H1 (cell line): ENCODE measurements around the gene YTHDC2. TPM values are rescaled to one million over a fixed set of nuclear protein-coding genes. Genes with fewer than 3 reads are reported as not detected.

Source experiments
- CTCF ChIA-PET: fragments of 300-600 bp; sonication (Branson Sonifier 250); formaldehyde crosslinking; loops from one replicate; lab custom pipeline; 2021; ENCODE audit not compliant: partially characterized antibody; lab: Charles Lee
- POLR2A ChIA-PET: fragments of 300-600 bp; sonication (Branson Sonifier 250); formaldehyde crosslinking; loops from one replicate; lab custom pipeline; 2021; ENCODE audit warnings: inconsistent platforms; ENCODE audit not compliant: partially characterized antibody; lab: Charles Lee
- DNase-seq, 2 experiments: peaks; one replicate each; pipeline versions ENCODE4 v3.0.0 to v3.0.0-alpha.2; 2010 to 2022; ENCODE audit warnings: low spot score in 2 of 2, low read depth in 1 of 2, mixed read lengths in 1 of 2
- FAIRE-seq: peaks from 2 replicates; lab custom pipeline; 2011; peaks lifted over from hg19 to GRCh38; lab: Jason Lieb, UNC
- H2AFZ ChIP-seq: 2 replicates; pipeline ENCODE4 v1.8.1; 2012; ENCODE audit warnings: low read length, inconsistent platforms
- H2AK5ac ChIP-seq: 2 replicates; pipeline ENCODE4 v1.6.1; 2013; ENCODE audit warnings: low read depth, low read length
- H2BK120ac ChIP-seq: replicated peaks from 2 replicates; pipeline ENCODE3; 2013; ENCODE audit warnings: low read depth, low read length, inconsistent platforms
- H2BK12ac ChIP-seq: 2 replicates; pipeline ENCODE4 v1.6.1; 2013; ENCODE audit warnings: low read depth, low read length
- H2BK15ac ChIP-seq: 2 replicates; pipeline ENCODE4 v1.6.1; 2013; ENCODE audit warnings: low read length
- H2BK20ac ChIP-seq: 2 replicates; pipeline ENCODE4 v1.6.1; 2013; ENCODE audit warnings: low read length
- H2BK5ac ChIP-seq: 2 replicates; pipeline ENCODE4 v1.6.1; 2013; ENCODE audit warnings: low read depth, low read length
- H3K14ac ChIP-seq: 2 replicates; pipeline ENCODE4 v1.6.1; 2013; ENCODE audit warnings: inconsistent platforms; ENCODE audit not compliant: insufficient read length
- H3K18ac ChIP-seq: 2 replicates; pipeline ENCODE4 v1.6.1; 2013; ENCODE audit warnings: low read length; ENCODE audit errors: extremely low read depth
- H3K23ac ChIP-seq: 2 replicates; pipeline ENCODE4 v1.6.1; 2013; ENCODE audit warnings: inconsistent platforms; ENCODE audit not compliant: insufficient read length
- H3K23me2 ChIP-seq: 2 replicates; pipeline ENCODE4 v1.6.1; 2013; ENCODE audit warnings: low read depth, low read length
- H3K27ac ChIP-seq: 2 replicates; pipeline ENCODE4 v1.6.1; 2011; ENCODE audit warnings: low read depth, low read length, inconsistent platforms
- H3K27me3 ChIP-seq, 4 experiments: replicated peaks in 1 of 4; 1 replicate in 1 of 4; 2 replicates in 3 of 4; pipeline versions ENCODE4 v1.6.1 to v1.8.1; 2011 to 2013; ENCODE audit warnings: low read length in 3 of 4, mild to moderate bottlenecking in 3 of 4, inconsistent platforms in 2 of 4, mixed read lengths in 2 of 4, moderate library complexity in 1 of 4; ENCODE audit not compliant: control insufficient read depth in 3 of 4, insufficient read depth in 3 of 4; ENCODE audit errors: extremely low read depth in 1 of 4
- H3K36me3 ChIP-seq, 4 experiments: 2 replicates each; pipeline versions ENCODE4 v1.6.1 to v1.8.1; 2011 to 2013; ENCODE audit warnings: mild to moderate bottlenecking in 4 of 4, low read length in 3 of 4, moderate library complexity in 2 of 4, control low read depth in 1 of 4, inconsistent platforms in 1 of 4; ENCODE audit not compliant: insufficient read depth in 4 of 4, control insufficient read depth in 2 of 4
- H3K4ac ChIP-seq: replicated peaks from 2 replicates; pipeline ENCODE3; 2013; ENCODE audit warnings: low read length, low read depth, mixed read lengths, inconsistent platforms; ENCODE audit not compliant: insufficient read length
- H3K4me1 ChIP-seq, 4 experiments: replicated peaks in 1 of 4; 1 replicate in 1 of 4; 2 replicates in 3 of 4; pipeline versions ENCODE4 v1.6.1 to v1.8.1; 2011 to 2013; ENCODE audit warnings: low read length in 3 of 4, inconsistent platforms in 2 of 4, mixed read lengths in 1 of 4; ENCODE audit not compliant: insufficient read depth in 4 of 4, control insufficient read depth in 3 of 4
- H3K4me2 ChIP-seq, 2 experiments: 2 replicates each; pipeline versions ENCODE4 v1.6.1 to v1.8.1; 2011 to 2013; ENCODE audit warnings: low read depth in 2 of 2, low read length in 2 of 2, control low read depth in 1 of 2, inconsistent platforms in 1 of 2, mild to moderate bottlenecking in 1 of 2; ENCODE audit not compliant: insufficient read depth in 1 of 2
- H3K4me3 ChIP-seq, 4 experiments: fragments of 200-600, 300-600 bp in 1 of 4; sonication (generic), shearing (Covaris generic), sonication (Bioruptor Twin) in 1 of 4; 2 replicates each; pipeline versions ENCODE4 v1.5.1 to v1.8.1; 2011 to 2016; ENCODE audit warnings: low read length in 4 of 4, low read depth in 3 of 4, control low read depth in 2 of 4, inconsistent platforms in 2 of 4, mild to moderate bottlenecking in 2 of 4, mixed read lengths in 1 of 4, moderate library complexity in 1 of 4; ENCODE audit not compliant: insufficient read depth in 2 of 4; ENCODE audit errors: extremely low read depth in 1 of 4
- H3K56ac ChIP-seq: replicated peaks from 2 replicates; pipeline ENCODE3; 2013; ENCODE audit warnings: low read depth, mild to moderate bottlenecking, mixed read lengths, low read length, inconsistent platforms; ENCODE audit not compliant: insufficient read length
- H3K79me1 ChIP-seq: 2 replicates; pipeline ENCODE4 v1.6.1; 2013; ENCODE audit warnings: low read depth, low read length, control low read depth
- H3K79me2 ChIP-seq, 2 experiments: 2 replicates each; pipeline versions ENCODE4 v1.6.1 to v1.8.1; 2012 to 2013; ENCODE audit warnings: low read length in 2 of 2, mild to moderate bottlenecking in 2 of 2, inconsistent platforms in 1 of 2; ENCODE audit not compliant: insufficient read depth in 2 of 2, control insufficient read depth in 1 of 2
- H3K9ac ChIP-seq, 4 experiments: replicated peaks in 1 of 4; 1 replicate in 1 of 4; 2 replicates in 3 of 4; pipeline versions ENCODE4 v1.6.1 to v1.8.1; 2011 to 2013; ENCODE audit warnings: low read depth in 3 of 4, low read length in 3 of 4, control low read depth in 2 of 4, mild to moderate bottlenecking in 2 of 4, moderate library complexity in 2 of 4, inconsistent platforms in 1 of 4; ENCODE audit errors: extremely low read depth in 1 of 4
- H3K9me3 ChIP-seq, 2 experiments: 2 replicates each; pipeline versions ENCODE4 v1.6.1 to v1.8.1; 2012 to 2013; ENCODE audit warnings: mild to moderate bottlenecking in 2 of 2, moderate library complexity in 2 of 2, control low read depth in 1 of 2, inconsistent platforms in 1 of 2, low read depth in 1 of 2, low read length in 1 of 2, mixed read lengths in 1 of 2; ENCODE audit not compliant: insufficient read depth in 2 of 2
- H4K20me1 ChIP-seq, 2 experiments: replicated peaks in 1 of 2; 2 replicates each; pipeline versions ENCODE3 to v1.8.1; 2011 to 2013; ENCODE audit warnings: inconsistent platforms in 2 of 2, low read length in 2 of 2, mild to moderate bottlenecking in 1 of 2; ENCODE audit not compliant: insufficient read depth in 2 of 2, control insufficient read depth in 1 of 2
- H4K5ac ChIP-seq: 2 replicates; pipeline ENCODE4 v1.6.1; 2013; ENCODE audit warnings: low read length, low read depth, mixed read lengths, inconsistent platforms; ENCODE audit not compliant: insufficient read length
- H4K8ac ChIP-seq: 2 replicates; pipeline ENCODE4 v1.8.0; 2013; ENCODE audit warnings: mild to moderate bottlenecking, moderate library complexity, low read length, inconsistent platforms; ENCODE audit not compliant: insufficient read depth; ENCODE audit errors: extremely low read depth
- H4K91ac ChIP-seq: replicated peaks from 2 replicates; pipeline ENCODE3; 2013; ENCODE audit warnings: low read length, mixed read lengths, inconsistent platforms; ENCODE audit not compliant: insufficient read length
- EZH2 ChIP-seq: fragments of 200-600 bp; sonication (generic); IDR thresholded peaks from 2 replicates; pipeline ENCODE4 v1.7.1; 2012; ENCODE audit warnings: low read depth, mild to moderate bottlenecking, moderate library complexity, low read length, inconsistent platforms; ENCODE audit not compliant: severe bottlenecking
- GABPA ChIP-seq: IDR thresholded peaks from 2 replicates; pipeline ENCODE4 v1.6.1; 2011; ENCODE audit warnings: mild to moderate bottlenecking, low read length, moderate library complexity, borderline replicate concordance; ENCODE audit not compliant: insufficient read depth
- GTF2F1 ChIP-seq: IDR thresholded peaks from 2 replicates; pipeline ENCODE4 v1.6.1; 2012; ENCODE audit warnings: low read depth, low read length, improper control_type of control experiment, borderline replicate concordance
- KDM4A ChIP-seq: IDR thresholded peaks from one replicate; pipeline ENCODE4 v1.7.1; 2012; ENCODE audit warnings: low read depth, mild to moderate bottlenecking, moderate library complexity, low read length, inconsistent platforms; ENCODE audit not compliant: severe bottlenecking
- PHF8 ChIP-seq: fragments of 200-600 bp; sonication (generic); conservative IDR thresholded peaks from 2 replicates; pipeline ENCODE4 v1.7.1; 2012; ENCODE audit warnings: low read depth, mild to moderate bottlenecking, inconsistent platforms, low read length, moderate library complexity
- RFX5 ChIP-seq: IDR thresholded peaks from 2 replicates; pipeline ENCODE4 v1.6.1; 2011; ENCODE audit warnings: low read depth, low read length, improper control_type of control experiment, borderline replicate concordance
- SAP30 ChIP-seq: fragments of 300-600 bp; sonication (generic); IDR thresholded peaks from 2 replicates; pipeline ENCODE4 v1.7.1; 2012; ENCODE audit warnings: low read length, moderate library complexity, mild to moderate bottlenecking, inconsistent platforms; ENCODE audit not compliant: insufficient read depth, insufficient replicate concordance
- SIN3A ChIP-seq, 2 experiments: IDR thresholded peaks in 1 of 2; conservative IDR thresholded peaks in 1 of 2; 2 replicates each; pipeline ENCODE4 v1.6.1; 2011 to 2012; ENCODE audit warnings: low read length in 2 of 2, improper control_type of control experiment in 1 of 2, low read depth in 1 of 2, mild to moderate bottlenecking in 1 of 2
- SIRT6 ChIP-seq: IDR thresholded peaks from one replicate; pipeline ENCODE4 v1.7.1; 2012; ENCODE audit warnings: low read length, inconsistent platforms
- TCF12 ChIP-seq: IDR thresholded peaks from 2 replicates; pipeline ENCODE4 v1.6.1; 2011; ENCODE audit warnings: low read depth, mild to moderate bottlenecking, low read length
- ZNF274 ChIP-seq: IDR thresholded peaks from 2 replicates; pipeline ENCODE4 v1.7.0; 2012; ENCODE audit warnings: low read length, borderline replicate concordance; ENCODE audit errors: extremely low read depth
- WGBS, 2 experiments: shearing (Covaris generic) in 1 of 2; methylation state at CpG; one replicate each; pipeline versions ENCODE4 v1.1.6 to v1.1.7; 2013 to 2015; ENCODE audit warnings: low lambda C conversion rate in 2 of 2, mixed read lengths in 2 of 2, inconsistent platforms in 1 of 2, low coverage in 1 of 2, missing lambda C conversion rate in 1 of 2; ENCODE audit not compliant: insufficient replicate concordance in 2 of 2, insufficient coverage in 1 of 2, insufficient read length in 1 of 2; ENCODE audit errors: extremely low coverage in 1 of 2, missing lambda C conversion rate in 1 of 2; 5-methylcytosine and 5-hydroxymethylcytosine counted together
- polyA plus RNA-seq, 7 experiments: library from polyadenylated mRNA; depleted of rRNA in 3 of 7; stranded (reverse) in 5 of 7; unstranded in 2 of 7; fragments of >200 nt in 5 of 7; fragments of 200-250 nt in 2 of 7; gene quantifications; 1 replicate in 5 of 7; 2 replicates in 1 of 7; 4 replicates in 1 of 7; pipeline versions ENCODE4 v1.2.1 to v1.2.3, GENCODE V29; 2011 to 2013; ENCODE audit warnings: missing spikeins in 2 of 7, mixed read lengths in 2 of 7
- total RNA-seq: library from RNA; stranded (reverse); fragmentation: NEBNext Ultra II Directional; extraction: Animal tissue kit (Norgen Biotek cat#: 25700); gene quantifications from 2 replicates; pipeline ENCODE4 v1.2.1, GENCODE V29; 2021
- TF ChIP-seq, protein P1 (sequence below): IDR thresholded peaks from 2 replicates; pipeline ENCODE4 v1.6.1; 2011; ENCODE audit warnings: low read depth, mild to moderate bottlenecking, low read length; ENCODE audit not compliant: insufficient read depth

The YTHDC2 gene
- total and polyA plus RNA-seq, 2 of the 8 experiments (the other 6 are each of a cell fraction or from before 2014, with no cell fraction given) = 4.3 to 20.1 TPM

DNA sequence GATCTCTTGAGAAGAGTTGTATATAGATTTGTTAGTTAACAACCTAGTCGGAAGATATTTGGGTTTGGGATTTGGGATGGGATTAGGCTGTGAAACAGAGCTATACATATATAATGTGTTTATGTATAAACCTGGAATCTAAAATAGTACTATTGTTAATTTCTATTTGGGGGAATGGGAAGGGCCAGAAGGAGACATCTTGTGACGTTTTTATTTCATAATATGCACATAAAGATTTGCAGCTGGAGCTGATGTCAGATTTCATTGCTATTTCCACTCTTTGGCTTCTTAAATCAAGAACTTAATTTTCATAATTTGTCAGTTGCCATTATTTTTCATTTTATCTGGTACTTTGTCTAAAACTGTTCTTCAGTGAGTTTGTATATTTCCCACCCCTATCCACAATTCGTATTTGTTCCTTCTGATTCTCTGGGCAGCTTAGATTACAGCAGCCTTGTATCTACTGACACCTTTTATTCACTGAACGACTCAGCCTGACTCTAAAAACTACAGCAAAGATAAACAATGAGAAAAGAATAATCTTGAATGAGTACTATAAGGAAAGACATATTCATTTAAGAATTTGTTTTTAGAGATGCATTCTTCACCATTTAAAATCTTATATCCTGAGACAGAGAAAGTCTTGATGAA is 86.9 kb downstream of the YTHDC2 start:
- Histone ChIP-seq H3K4me1 (peaks cover 0 to 3% (median 0%) of the 10 kb centered on the region in 4 experiments; a peak in 1 of 7 replicates), H2AFZ (no peak overlapping the region), H3K79me1 (no peaks in the 10 kb centered on the region), H3K9me3 (no peaks in the 10 kb centered on the region), H4K91ac (no peak overlapping the region), H3K56ac (no peak overlapping the region), H3K4ac (no peak overlapping the region), H2BK12ac (no peak overlapping the region), H3K36me3 (no peaks in the 10 kb centered on the region), H2BK20ac (no peak overlapping the region), H3K4me2 (no peak overlapping the region), H3K23me2 (no peaks in the 10 kb centered on the region), H3K4me3 (no peak overlapping the region), H3K27ac (no peak overlapping the region), H3K79me2 (no peaks in the 10 kb centered on the region), H3K9ac (no peak overlapping the region), H2BK120ac (no peak overlapping the region), H4K8ac (no peak overlapping the region), H3K27me3 (no peaks in the 10 kb centered on the region), H4K20me1 (no peaks in the 10 kb centered on the region), H2AK5ac (no peak overlapping the region), H4K5ac (no peak overlapping the region), H3K18ac (no peak overlapping the region), H2BK5ac (no peak overlapping the region), H2BK15ac (no peak overlapping the region), H3K14ac (no peak overlapping the region), H3K23ac (no peak overlapping the region)
- no peak for DNase-seq
- no peak for FAIRE-seq
- POLR2A ChIA-PET = no interaction called here
- 84% methylated on average over 4 of the region's 4 CpGs; no CpG with 5 or more reads in 1 of the 2 experiments for WGBS, 2 experiments
- CTCF ChIA-PET = interaction anchor here (1.0 to 1.7 kb wide), 3 partner anchors 12 to 264 kb away, joined by 3 to 6 read pairs (median 4); no protein-coding TSS in a partner anchor
- TF ChIP-seq, protein P1, sequence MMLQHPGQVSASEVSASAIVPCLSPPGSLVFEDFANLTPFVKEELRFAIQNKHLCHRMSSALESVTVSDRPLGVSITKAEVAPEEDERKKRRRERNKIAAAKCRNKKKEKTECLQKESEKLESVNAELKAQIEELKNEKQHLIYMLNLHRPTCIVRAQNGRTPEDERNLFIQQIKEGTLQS = no peak
- TF ChIP-seq SIRT6 (no peak), PHF8 (no peak), GTF2F1 (no peak), GABPA (no peak), RFX5 (no peak), SIN3A (conservative IDR thresholded peaks at IDR 0.05 in 1 of 2, IDR thresholded peaks at IDR 0.05 in 1 of 2; ENCODE audit: low read depth in 1 of 2, low read length in 2 of 2) (no peak), SAP30 (no peak), EZH2 (no peak), TCF12 (no peak), KDM4A (no peak), ZNF274 (no peak)
